Neuronal stem cell (in vitro differentiated cells): ENCODE data around the gene REV3L.
"Not testable (repeated sequence)": the region's sequence is repeated elsewhere in the genome, so short reads cannot be mapped to it uniquely, and the experiment has no call there.

Experiments
- DNase-seq: peaks from one replicate; pipeline ENCODE4 v3.0.0-alpha.2; 2013; ENCODE audit warnings: low spot score
- H2AFZ ChIP-seq: one replicate; pipeline ENCODE4 v1.6.1; 2013; ENCODE audit warnings: mild to moderate bottlenecking, low read length, inconsistent platforms
- H2AK5ac ChIP-seq: 2 replicates; pipeline ENCODE4 v1.6.1; 2013; ENCODE audit warnings: low read depth, mild to moderate bottlenecking, inconsistent platforms, low read length, moderate library complexity, mixed read lengths
- H2BK120ac ChIP-seq: 2 replicates; pipeline ENCODE4 v1.6.1; 2013; ENCODE audit warnings: low read depth, mild to moderate bottlenecking, inconsistent platforms, low read length, moderate library complexity, mixed read lengths
- H2BK12ac ChIP-seq: one replicate; pipeline ENCODE4 v1.6.1; 2013; ENCODE audit warnings: low read length, inconsistent platforms
- H2BK15ac ChIP-seq: 2 replicates; pipeline ENCODE4 v1.6.1; 2013; ENCODE audit warnings: mild to moderate bottlenecking, low read length, inconsistent platforms, mixed read lengths
- H2BK5ac ChIP-seq: one replicate; pipeline ENCODE4 v1.6.1; 2013; ENCODE audit warnings: inconsistent platforms, mild to moderate bottlenecking, low read length, moderate library complexity
- H3K14ac ChIP-seq: one replicate; pipeline ENCODE4 v1.6.1; 2013; ENCODE audit warnings: low read length, inconsistent platforms
- H3K18ac ChIP-seq: 2 replicates; pipeline ENCODE4 v1.6.1; 2013; ENCODE audit warnings: low read length, inconsistent platforms
- H3K23ac ChIP-seq: 2 replicates; pipeline ENCODE4 v1.6.1; 2013; ENCODE audit warnings: low read depth, mild to moderate bottlenecking, mixed read lengths, low read length, inconsistent platforms; ENCODE audit not compliant: poor library complexity
- H3K27ac ChIP-seq: replicated peaks from 3 replicates; pipeline ENCODE4 v1.5.1; 2013; ENCODE audit warnings: low read length, inconsistent platforms
- H3K27me3 ChIP-seq, 3 experiments: 2 replicates each; pipeline ENCODE4 v1.6.1; 2013; ENCODE audit warnings: low read length in 3 of 3, mild to moderate bottlenecking in 2 of 3, inconsistent platforms in 1 of 3, low read depth in 1 of 3, mixed read lengths in 1 of 3, moderate library complexity in 1 of 3; ENCODE audit not compliant: control insufficient read depth in 3 of 3, insufficient read depth in 3 of 3
- H3K36me3 ChIP-seq, 2 donors: replicated peaks in 1 of 2; 2 replicates each; pipeline ENCODE4 v1.6.1; 2013; ENCODE audit warnings: low read length in 2 of 2; ENCODE audit not compliant: control insufficient read depth in 2 of 2, insufficient read depth in 2 of 2
- H3K4ac ChIP-seq: 2 replicates; pipeline ENCODE4 v1.6.1; 2013; ENCODE audit warnings: inconsistent platforms, mild to moderate bottlenecking, low read length, moderate library complexity
- H3K4me1 ChIP-seq, 2 donors: 1 replicate in 1 of 2; 2 replicates in 1 of 2; pipeline ENCODE4 v1.6.1; 2013; ENCODE audit warnings: low read length in 2 of 2, low read depth in 1 of 2; ENCODE audit not compliant: control insufficient read depth in 2 of 2, insufficient read depth in 1 of 2
- H3K4me2 ChIP-seq: one replicate; pipeline ENCODE4 v1.6.1; 2013; ENCODE audit warnings: mild to moderate bottlenecking, low read length, inconsistent platforms; ENCODE audit not compliant: insufficient read depth, poor library complexity, severe bottlenecking
- H3K4me3 ChIP-seq, 2 donors: 2 replicates each; pipeline ENCODE4 v1.5.1; 2013; ENCODE audit warnings: low read length in 2 of 2, mild to moderate bottlenecking in 2 of 2, inconsistent platforms in 1 of 2, moderate library complexity in 1 of 2
- H3K79me1 ChIP-seq: one replicate; pipeline ENCODE4 v1.6.1; 2013; ENCODE audit warnings: low read depth, mild to moderate bottlenecking, inconsistent platforms, low read length, moderate library complexity
- H3K9ac ChIP-seq: one replicate; pipeline ENCODE4 v1.6.1; 2013; ENCODE audit warnings: mild to moderate bottlenecking, low read depth, low read length, inconsistent platforms; ENCODE audit not compliant: poor library complexity
- H3K9me3 ChIP-seq, 2 donors: replicated peaks in 1 of 2; 2 replicates each; pipeline versions ENCODE3 to v1.6.1; 2013; ENCODE audit warnings: low read length in 2 of 2, mild to moderate bottlenecking in 2 of 2, inconsistent platforms in 1 of 2, low read depth in 1 of 2, mixed read lengths in 1 of 2, moderate library complexity in 1 of 2; ENCODE audit not compliant: control insufficient read depth in 2 of 2, insufficient read depth in 1 of 2
- H4K8ac ChIP-seq: one replicate; pipeline ENCODE4 v1.6.1; 2013; ENCODE audit warnings: low read depth, mild to moderate bottlenecking, inconsistent platforms, low read length, moderate library complexity
- H4K91ac ChIP-seq: one replicate; pipeline ENCODE4 v1.6.1; 2013; ENCODE audit warnings: low read length, low read depth, mild to moderate bottlenecking, inconsistent platforms; ENCODE audit not compliant: poor library complexity
- WGBS, 2 donors: extraction: QIAGEN DNeasy Blood & Tissue Kit; methylation state at CpG; one replicate each; pipeline ENCODE4 v1.1.7; 2013; ENCODE audit warnings: missing lambda C conversion rate in 2 of 2, mixed read lengths in 1 of 2; ENCODE audit not compliant: insufficient read length in 2 of 2, insufficient replicate concordance in 1 of 2; ENCODE audit errors: extremely low coverage in 2 of 2; 5-methylcytosine and 5-hydroxymethylcytosine counted together

The REV3L gene

DNA sequence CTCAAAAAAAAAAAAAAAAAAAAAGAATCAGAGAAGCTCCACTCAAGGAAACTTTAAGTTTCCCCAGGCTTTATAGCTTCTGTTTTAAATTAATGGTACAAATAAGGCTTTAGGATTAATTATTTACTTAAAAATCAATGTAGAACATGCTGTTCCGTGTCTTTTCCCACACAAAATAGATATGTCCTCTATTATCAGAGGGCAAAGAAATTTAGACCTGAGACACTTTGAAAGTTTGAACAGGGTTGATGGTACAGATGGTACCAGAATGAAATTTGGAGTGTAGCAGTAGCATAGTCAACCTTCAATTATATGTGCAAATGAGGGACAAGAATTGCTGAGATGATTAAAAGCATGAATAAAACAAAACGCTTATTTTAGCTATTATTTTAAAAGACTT lies 32.2 kb upstream of the REV3L start:
- Histone ChIP-seq H3K79me1 (no peaks in the 10 kb centered on the region), H3K27ac (no peak overlapping the region), H2BK5ac (no peak overlapping the region), H3K14ac (no peak overlapping the region), H2AFZ (no peak overlapping the region), H3K9ac (no peak overlapping the region), H2BK120ac (no peak overlapping the region), H2BK12ac (no peak overlapping the region), H3K9me3 (peaks cover 0 to 5% of the 10 kb centered on the region in 2 donors), H3K4ac (no peak overlapping the region), H3K18ac (no peak overlapping the region), H2AK5ac (no peak overlapping the region), H3K23ac (no peak overlapping the region), H2BK15ac (no peak overlapping the region), H4K8ac (no peak overlapping the region), H4K91ac (no peak overlapping the region), H3K4me3 (no peak overlapping the region), H3K27me3 (no peaks in the 10 kb centered on the region), H3K36me3 (peaks cover 0 to 3% of the 10 kb centered on the region in 2 donors), H3K4me2 (no peak overlapping the region), H3K4me1 (peaks cover 0 to 2% of the 10 kb centered on the region in 2 donors)
- no CpG with 5 or more reads among the region's 2 CpGs for WGBS, 2 donors
- DNase-seq, result no peak

DNA sequence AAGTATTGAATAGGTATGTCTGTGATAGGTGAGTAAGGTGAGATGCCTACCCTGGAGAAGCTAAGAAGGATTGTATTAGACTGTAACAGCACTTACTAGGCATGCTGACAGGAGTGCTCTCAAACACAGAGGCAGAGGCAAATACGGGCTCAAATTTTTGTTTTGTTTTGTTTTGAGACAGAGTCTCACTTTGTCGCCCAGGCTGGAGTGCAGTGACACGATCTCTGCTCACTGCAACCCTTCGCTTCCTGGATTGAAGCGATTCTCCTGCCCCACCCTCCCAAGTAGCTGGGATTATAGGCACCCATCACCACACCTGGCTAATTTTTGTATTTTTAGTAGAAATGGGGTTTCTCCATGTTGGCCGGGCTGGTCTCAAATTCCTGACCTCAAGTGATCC lies 31.5 kb upstream of the REV3L start:
- not testable (repeated sequence) for H3K4ac ChIP-seq, H3K14ac ChIP-seq, H4K91ac ChIP-seq, H4K8ac ChIP-seq, H3K36me3 ChIP-seq, H3K18ac ChIP-seq, H3K4me1 ChIP-seq, H2AFZ ChIP-seq, H3K23ac ChIP-seq, H3K27me3 ChIP-seq, H2BK120ac ChIP-seq, H3K9ac ChIP-seq, H3K4me2 ChIP-seq, H3K79me1 ChIP-seq, H3K4me3 ChIP-seq, DNase-seq, H2BK15ac ChIP-seq, H3K27ac ChIP-seq, H2AK5ac ChIP-seq, H2BK12ac ChIP-seq, H3K9me3 ChIP-seq, H2BK5ac ChIP-seq
- WGBS, 2 donors, result no CpG with 5 or more reads among the region's 6 CpGs

- H3K14ac ChIP-seq, DNase-seq: not testable (repeated sequence)
Measured at GRCh38 chr6:111507219-111507618, 24.2 kb upstream of the REV3L start.

GRCh38 chr6:111505498-111505897 lies 22.5 kb upstream of the REV3L start:
- DNase-seq, H3K36me3 ChIP-seq, H2BK15ac ChIP-seq, H3K9me3 ChIP-seq, H3K18ac ChIP-seq, H2AFZ ChIP-seq, H2BK120ac ChIP-seq, H3K14ac ChIP-seq, H3K27ac ChIP-seq, H4K91ac ChIP-seq, H2BK5ac ChIP-seq, H2AK5ac ChIP-seq, H4K8ac ChIP-seq, H3K23ac ChIP-seq, H3K4ac ChIP-seq, H3K9ac ChIP-seq, H3K27me3 ChIP-seq, H3K79me1 ChIP-seq, H2BK12ac ChIP-seq, H3K4me3 ChIP-seq, H3K4me2 ChIP-seq: not testable (repeated sequence)
- H3K4me1 ChIP-seq, result peaks cover 5 to 11% of the 10 kb centered on the region in 2 donors
- WGBS, 2 donors, result no CpG with 5 or more reads among the region's 1 CpG

More at GRCh38 chr6:111507219-111507618, 24.2 kb upstream of the REV3L start:
- H3K4me2 ChIP-seq, H3K27me3 ChIP-seq, H2BK5ac ChIP-seq, H3K79me1 ChIP-seq, H3K27ac ChIP-seq, H3K18ac ChIP-seq, H3K4ac ChIP-seq, H3K36me3 ChIP-seq, H4K8ac ChIP-seq, H3K23ac ChIP-seq, H2BK15ac ChIP-seq, H2BK12ac ChIP-seq, H2BK120ac ChIP-seq, H2AFZ ChIP-seq, H2AK5ac ChIP-seq, H3K9me3 ChIP-seq, H3K4me3 ChIP-seq, H3K9ac ChIP-seq, H4K91ac ChIP-seq: not testable (repeated sequence)
- peaks cover 2 to 11% of the 10 kb centered on the region in 2 donors for H3K4me1 ChIP-seq
- no CpG with 5 or more reads among the region's 5 CpGs for WGBS, 2 donors
